SK-N-MC (cell line): Measurements from ENCODE around the gene SEMA3D.

Experiments
- EZH2 ChIP-seq: fragments of 200-600 bp; sonication (generic); IDR thresholded peaks from one replicate; pipeline ENCODE4 v1.6.1; 2017; ENCODE audit warnings: antibody characterized with exemption
- FOXP2 ChIP-seq: optimal IDR thresholded peaks from 2 replicates; pipeline ENCODE3; 2011; ENCODE audit warnings: mild to moderate bottlenecking, moderate library complexity; ENCODE audit not compliant: insufficient read depth; ENCODE audit errors: extremely low read length, control extremely low read depth
- POLR2AphosphoS5 ChIP-seq: IDR thresholded peaks from 2 replicates; pipeline ENCODE4 v1.6.1; 2012; ENCODE audit warnings: mild to moderate bottlenecking, low read depth, low read length, borderline replicate concordance

- TF ChIP-seq EZH2 (no peak), POLR2AphosphoS5 (peak; percentile 33; the same call in 1 of the 2 replicates), FOXP2 (no peak)
Measured at GRCh38 chr7:85081392-85081791, 105.5 kb downstream of the SEMA3D start.
